Gastrocnemius medialis (tissue), 4 donors: ENCODE results near the gene FKBP9. TPM values are rescaled to one million over a fixed set of nuclear protein-coding genes. Genes with fewer than 3 reads are reported as not detected.
"Not testable (repeated sequence)": the region's sequence is repeated elsewhere in the genome, so short reads cannot be mapped to it uniquely, and the experiment has no call there.

Experiments used
- ATAC-seq, 2 donors: fragments of 150-250 bp; one replicate each; pipeline ENCODE4 v1.9.1; 2016
- DNase-seq, 2 donors: peaks; one replicate each; pipeline ENCODE4 v3.0.0-alpha.2; 2019
- H3K27ac ChIP-seq, 4 donors: fragments of 200-600 bp; sonication (generic); 1 replicate in 1 of 4; 2 replicates in 3 of 4; pipeline ENCODE4 v1.5.1; 2016 to 2018; ENCODE audit warnings: mild to moderate bottlenecking in 2 of 4, moderate library complexity in 1 of 4
- H3K27me3 ChIP-seq, 3 donors: fragments of 200-600 bp; sonication (generic) in 2 of 3; 1 replicate in 1 of 3; 2 replicates in 2 of 3; pipeline versions ENCODE4 v1.5.1 to v1.6.0; 2016 to 2019; ENCODE audit warnings: mild to moderate bottlenecking in 1 of 3, moderate library complexity in 1 of 3
- H3K36me3 ChIP-seq, 2 donors: fragments of 200-600 bp; sonication (generic) in 1 of 2; one replicate each; pipeline ENCODE4 v1.5.1; 2017 to 2018
- H3K4me1 ChIP-seq, 2 donors: fragments of 200-600 bp; sonication (generic) in 1 of 2; one replicate each; pipeline ENCODE4 v1.5.1; 2016 to 2017; ENCODE audit warnings: mild to moderate bottlenecking in 2 of 2
- H3K4me3 ChIP-seq, 4 donors: fragments of 200-600 bp; sonication (generic) in 3 of 4; 1 replicate in 1 of 4; 2 replicates in 3 of 4; pipeline ENCODE4 v1.5.1; 2016 to 2019; ENCODE audit warnings: mild to moderate bottlenecking in 2 of 4
- H3K9me3 ChIP-seq, 3 donors: fragments of 200-600 bp; sonication (generic) in 2 of 3; 1 replicate in 1 of 3; 2 replicates in 2 of 3; pipeline ENCODE4 v1.5.1; 2016 to 2019
- in situ Hi-C, 4 donors: fragments of 200-750 bp; cut with MboI; loops; one replicate each; pipeline versions ENCODE4 v1.15.0 to v1.8.0; 2017; ENCODE audit warnings: low sequenced_read_pairs in 4 of 4
- intact Hi-C: fragments of 100-400 bp; cut with DNase I; formaldehyde crosslinking; loops from one replicate; pipeline ENCODE4 v1.15.1; 2023; ENCODE audit warnings: low total_unique reads
- total RNA-seq, 4 donors: library from RNA; depleted of rRNA; stranded (reverse); fragments of >200 nt; gene quantifications; one replicate each; pipeline versions ENCODE4 v1.1.0 to v1.2.3, GENCODE V29; 2016

FKBP9 gene
- total RNA-seq, 4 donors from 2014 or later = 32.1 to 72.1 (median 35.3) TPM

GRCh38 chr7:32992750-32993149 is 35.5 kb downstream of the FKBP9 start:
- DNase-seq, H3K27ac ChIP-seq, H3K9me3 ChIP-seq, intact Hi-C loops, H3K4me1 ChIP-seq, ATAC-seq, H3K4me3 ChIP-seq, H3K27me3 ChIP-seq, in situ Hi-C loops: not testable (repeated sequence)
- H3K36me3 ChIP-seq = peaks cover 0 to 13% of the 10 kb centered on the region in 2 donors

DNA sequence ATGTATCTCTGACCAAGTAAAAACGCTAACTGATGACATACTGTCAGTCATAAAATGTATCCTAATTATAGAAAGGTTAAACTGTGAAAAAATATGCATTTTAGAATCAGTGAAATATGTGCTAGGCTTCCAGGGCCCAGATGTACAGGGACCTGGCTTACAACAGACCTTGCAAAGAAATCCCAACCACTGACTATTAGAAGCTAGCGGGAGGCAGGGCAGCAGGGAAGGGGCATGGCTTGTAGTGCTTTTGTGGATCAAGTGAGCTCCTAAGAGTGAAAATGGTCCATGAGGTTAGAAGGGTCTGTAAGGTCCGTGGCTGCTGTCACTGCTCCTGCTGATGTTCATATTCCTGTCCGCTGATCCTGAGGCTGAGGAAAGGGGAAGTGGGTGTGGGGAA is 40.7 kb downstream of the FKBP9 start:
- H3K27me3 ChIP-seq, H3K4me3 ChIP-seq, H3K4me1 ChIP-seq, H3K36me3 ChIP-seq, intact Hi-C loops, DNase-seq, in situ Hi-C loops, H3K9me3 ChIP-seq: not testable (repeated sequence)
- peak in 1 of 2 donors; percentile 14 for ATAC-seq
- H3K27ac ChIP-seq = peak overlapping the region in 2 of 4 donors; percentile 58 to 62

DNA sequence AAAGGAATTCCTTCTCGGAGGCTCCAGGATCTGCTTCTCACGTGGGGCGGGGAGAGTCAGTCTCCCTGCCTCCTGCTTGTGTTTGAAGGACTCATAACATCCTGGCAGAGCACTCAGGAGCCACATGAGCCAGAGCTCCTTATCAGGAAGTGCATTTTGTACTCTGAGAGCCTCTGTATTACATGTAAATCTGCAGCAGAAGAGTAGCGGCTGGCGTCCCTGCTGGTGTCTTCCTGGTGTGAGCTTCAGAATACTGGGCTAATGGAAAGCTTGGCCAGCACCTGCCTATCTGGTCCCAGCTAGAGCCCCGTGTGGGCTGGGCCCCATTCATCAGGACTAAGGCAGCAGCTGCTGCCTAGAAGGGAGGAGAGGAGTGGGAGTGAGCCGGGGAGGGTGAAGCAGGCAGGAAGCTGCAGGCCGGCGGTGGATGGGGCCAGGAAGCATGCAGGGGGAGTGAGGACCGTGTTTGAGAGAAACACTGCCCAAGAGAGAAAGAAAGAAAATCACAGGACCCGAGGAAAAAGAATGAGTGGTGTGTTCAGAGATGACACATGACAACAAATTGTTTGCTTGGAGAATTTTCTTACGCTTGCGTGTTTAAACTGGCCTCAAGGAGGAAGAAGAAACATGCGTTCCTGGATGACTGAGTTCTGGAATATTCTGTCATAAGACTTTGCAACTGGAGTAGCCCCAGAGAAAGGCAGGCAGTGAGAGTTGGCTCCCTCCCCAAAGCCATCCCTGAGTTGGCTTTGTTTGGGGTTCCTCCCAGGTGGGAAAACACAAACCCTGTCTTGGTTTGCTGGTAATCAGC is 41.3 kb downstream of the FKBP9 start:
- H3K9me3 ChIP-seq, in situ Hi-C loops, DNase-seq, H3K36me3 ChIP-seq, intact Hi-C loops, H3K4me3 ChIP-seq, H3K27me3 ChIP-seq, H3K4me1 ChIP-seq: not testable (repeated sequence)
- ATAC-seq = peak; percentile 62 to 83
- peak overlapping the region; percentile 46 to 66 (median 56) for H3K27ac ChIP-seq

DNA sequence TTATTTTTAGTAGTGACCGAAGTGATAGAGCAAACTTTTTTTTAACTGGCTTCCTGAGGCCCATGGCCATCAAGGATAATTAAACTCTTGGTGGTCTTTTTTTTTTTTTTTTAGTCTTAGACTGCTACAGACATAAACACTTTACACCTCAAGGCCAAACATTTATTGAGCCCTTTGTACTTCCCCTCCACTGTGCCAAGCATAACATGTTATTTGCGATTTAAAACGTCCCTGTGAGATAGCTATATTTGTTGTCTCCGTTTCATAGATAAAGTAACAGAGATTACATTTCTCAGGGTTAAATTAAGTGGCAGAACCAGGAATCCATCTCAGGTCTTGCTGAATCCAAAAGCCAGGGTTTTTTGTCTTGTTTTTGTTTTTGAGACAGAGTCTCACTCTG is 42.1 kb downstream of the FKBP9 start:
- intact Hi-C loops, H3K36me3 ChIP-seq, H3K4me1 ChIP-seq, DNase-seq, H3K4me3 ChIP-seq, H3K9me3 ChIP-seq, in situ Hi-C loops, H3K27me3 ChIP-seq, ATAC-seq: not testable (repeated sequence)
- peak overlapping the region in 3 of 4 donors; percentile 46 to 66 (median 58) for H3K27ac ChIP-seq

DNA sequence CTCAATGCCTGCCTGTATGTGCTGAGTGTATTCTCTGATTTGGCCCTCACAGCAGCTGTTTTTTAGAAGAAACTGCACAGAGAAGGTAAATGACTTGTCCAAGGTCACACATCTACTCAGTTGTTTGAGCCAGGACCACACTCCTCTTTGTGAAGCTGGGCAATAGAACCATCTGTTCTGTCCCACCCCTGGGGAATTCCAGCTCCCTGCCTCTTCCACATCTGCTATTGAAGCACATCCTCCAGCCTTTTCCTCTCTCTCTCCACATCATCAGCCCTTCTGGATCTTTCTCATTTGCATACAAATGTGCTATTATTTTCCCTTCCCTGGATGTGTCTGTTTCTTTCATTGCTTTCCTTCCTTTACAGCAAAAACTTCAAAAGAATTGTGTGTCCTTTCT is 45.9 kb downstream of the FKBP9 start:
- H3K27me3 ChIP-seq, intact Hi-C loops, H3K27ac ChIP-seq, H3K9me3 ChIP-seq, DNase-seq, ATAC-seq, H3K36me3 ChIP-seq, H3K4me1 ChIP-seq, in situ Hi-C loops, H3K4me3 ChIP-seq: not testable (repeated sequence)

DNA sequence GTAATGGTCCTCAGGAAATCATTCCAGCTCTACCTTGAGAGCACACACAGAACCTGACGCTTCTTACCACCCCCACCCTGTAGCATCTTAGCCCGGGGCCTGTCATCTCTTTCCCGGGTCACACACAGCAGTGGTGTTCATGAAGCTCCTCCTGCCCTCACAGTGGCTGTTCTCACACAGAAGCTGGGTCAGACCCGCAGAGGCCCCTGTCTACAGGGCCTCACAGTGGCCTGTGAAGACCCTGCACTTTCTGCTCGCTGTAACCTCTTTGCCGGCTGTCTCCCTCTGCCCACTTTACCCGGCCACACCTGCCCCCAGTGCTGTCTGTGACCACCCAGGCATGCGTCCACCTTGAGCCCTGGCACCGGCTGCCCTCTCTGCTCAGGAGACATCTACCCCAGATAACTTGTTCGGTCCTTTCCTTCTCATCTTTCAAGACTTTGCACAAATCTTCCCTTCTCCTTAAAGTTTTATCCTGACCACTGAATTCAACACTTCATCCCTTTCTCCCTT is 46.9 kb downstream of the FKBP9 start:
- H3K4me3 ChIP-seq, ATAC-seq, H3K4me1 ChIP-seq, in situ Hi-C loops, H3K9me3 ChIP-seq, H3K27me3 ChIP-seq, H3K27ac ChIP-seq, DNase-seq, H3K36me3 ChIP-seq, intact Hi-C loops: not testable (repeated sequence)

- intact Hi-C loops, H3K27ac ChIP-seq, H3K36me3 ChIP-seq, in situ Hi-C loops, H3K9me3 ChIP-seq, DNase-seq, H3K27me3 ChIP-seq, ATAC-seq, H3K4me1 ChIP-seq, H3K4me3 ChIP-seq: not testable (repeated sequence)
Observed at GRCh38 chr7:33005193-33005592, 48.0 kb downstream of the FKBP9 start.

GRCh38 chr7:33005690-33006089 is 48.5 kb downstream of the FKBP9 start:
- ATAC-seq, H3K27ac ChIP-seq, intact Hi-C loops, in situ Hi-C loops, DNase-seq, H3K4me1 ChIP-seq, H3K4me3 ChIP-seq, H3K9me3 ChIP-seq, H3K27me3 ChIP-seq, H3K36me3 ChIP-seq: not testable (repeated sequence)
